CD4-positive, alpha-beta T cell treated with Interleukin-15 for 4 hours (primary cell): ENCODE measurements around the gene UCKL1.

Source experiments
- DNase-seq: peaks from one replicate; pipeline ENCODE4 v3.0.0-alpha.2; 2020; ENCODE audit warnings: low spot score

Gene UCKL1

DNA sequence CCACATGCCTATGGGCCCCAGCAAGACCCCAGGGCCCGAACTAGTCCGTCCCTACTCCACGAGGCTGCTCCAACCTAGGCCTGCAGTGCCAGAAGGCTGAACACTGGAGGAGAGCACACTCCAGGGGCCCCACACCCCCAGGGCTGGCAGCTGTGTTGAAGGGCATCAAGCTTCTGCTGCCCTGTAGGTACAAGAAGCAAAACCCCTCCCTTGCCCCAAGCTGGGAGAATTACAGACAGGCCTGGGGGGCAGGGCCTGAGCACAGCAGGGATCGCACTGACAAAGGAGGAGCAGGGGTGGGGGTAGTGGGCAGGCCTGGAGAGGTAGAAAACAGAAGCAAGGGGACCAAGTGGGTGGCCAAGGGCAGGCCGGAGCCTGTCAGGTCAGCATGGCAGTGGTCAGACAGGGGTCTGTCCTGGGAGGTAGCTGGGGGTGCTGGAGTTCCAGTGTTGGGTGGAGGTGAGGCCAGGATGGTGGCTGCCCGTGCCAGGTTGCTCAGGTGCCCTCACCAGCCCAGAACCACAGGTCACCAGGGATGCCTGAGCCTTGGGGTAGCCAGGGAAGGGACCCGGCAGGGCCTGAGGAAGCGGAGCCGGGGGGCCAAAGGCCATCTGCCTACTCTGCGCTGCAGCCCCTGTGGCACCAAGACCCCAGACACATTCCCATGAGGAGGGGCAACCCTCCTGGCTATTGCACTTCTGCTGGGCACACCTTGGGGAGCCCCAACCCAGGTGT is 2.9 kb upstream of the UCKL1 start:
- no peak for DNase-seq

DNA sequence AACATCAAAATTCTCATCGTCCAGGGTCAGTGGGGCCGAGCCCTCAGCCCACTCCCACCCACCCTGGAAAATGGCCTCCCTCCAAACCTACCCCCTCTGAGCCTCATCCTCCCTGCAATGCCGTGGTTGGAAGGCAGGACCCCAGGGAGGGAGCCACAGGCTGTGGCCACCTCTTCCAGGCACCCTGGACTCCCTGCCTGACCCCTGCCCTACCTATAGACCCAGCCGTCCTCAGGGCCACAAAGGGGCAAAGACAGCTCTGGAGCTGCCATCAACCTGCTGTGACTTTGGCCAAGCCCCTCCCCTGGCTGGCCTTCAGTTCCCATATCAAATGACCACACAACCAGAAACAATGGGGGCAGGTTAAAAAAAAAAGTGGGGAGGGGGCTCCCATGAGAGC is 2.3 kb upstream of the UCKL1 start:
- DNase-seq: no peak

DNA sequence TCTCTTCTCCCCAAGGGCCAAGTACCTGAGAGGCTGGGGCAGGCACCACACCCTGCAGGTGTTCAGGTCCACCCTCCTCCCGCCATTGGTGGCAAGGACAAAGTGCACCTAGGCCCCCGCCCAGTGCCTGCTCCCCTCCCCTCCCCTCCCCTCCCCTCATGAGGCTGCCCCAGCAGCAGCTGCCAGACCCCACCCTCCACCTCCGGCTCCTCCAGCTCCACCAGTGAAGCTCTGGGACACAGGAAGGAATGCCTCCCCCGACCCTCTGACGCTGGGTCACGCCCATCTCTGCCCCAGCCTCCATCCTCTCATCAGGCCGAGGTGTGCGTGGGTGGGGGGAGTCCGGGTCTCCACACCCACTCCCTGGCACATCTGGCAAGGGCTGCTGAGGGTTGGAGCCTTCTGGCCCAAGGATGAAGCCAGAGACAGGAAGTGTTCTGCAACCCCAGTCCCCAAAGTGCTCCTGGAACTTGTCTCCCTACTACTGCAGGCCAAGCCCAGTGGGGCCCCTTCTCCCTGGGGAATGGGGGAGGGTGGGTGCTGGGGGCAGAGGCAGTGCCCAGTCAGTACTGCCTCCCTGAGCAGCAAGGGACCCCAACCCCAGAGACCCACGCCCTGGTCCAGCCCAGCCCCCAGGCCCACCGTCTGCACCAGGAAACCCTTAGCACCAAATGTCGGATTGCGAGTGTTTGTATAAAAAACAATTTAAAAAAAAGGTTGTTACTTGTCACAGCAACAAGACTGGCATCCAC is 1.6 kb upstream of the UCKL1 start:
- DNase-seq: no peak

GRCh38 chr20:63957004-63957689 is 931 bp upstream of the UCKL1 start:
- peak; percentile 75 for DNase-seq

DNA sequence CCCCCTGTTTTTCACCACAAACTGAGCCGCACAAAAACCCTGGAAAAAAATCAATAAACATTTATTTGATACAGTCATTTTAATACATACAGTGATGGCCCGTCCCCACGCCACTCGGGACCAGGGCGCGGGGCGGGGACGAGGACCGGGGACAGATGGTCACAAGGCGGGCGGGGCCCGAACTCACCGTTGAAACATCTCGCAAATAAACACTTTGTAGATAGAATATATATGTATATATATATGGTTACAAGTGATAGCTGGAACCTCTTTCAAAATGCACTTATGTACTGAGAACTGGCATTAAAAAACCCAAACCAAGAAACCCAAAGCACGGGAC is 418 bp upstream of the UCKL1 start:
- no peak for DNase-seq

DNA sequence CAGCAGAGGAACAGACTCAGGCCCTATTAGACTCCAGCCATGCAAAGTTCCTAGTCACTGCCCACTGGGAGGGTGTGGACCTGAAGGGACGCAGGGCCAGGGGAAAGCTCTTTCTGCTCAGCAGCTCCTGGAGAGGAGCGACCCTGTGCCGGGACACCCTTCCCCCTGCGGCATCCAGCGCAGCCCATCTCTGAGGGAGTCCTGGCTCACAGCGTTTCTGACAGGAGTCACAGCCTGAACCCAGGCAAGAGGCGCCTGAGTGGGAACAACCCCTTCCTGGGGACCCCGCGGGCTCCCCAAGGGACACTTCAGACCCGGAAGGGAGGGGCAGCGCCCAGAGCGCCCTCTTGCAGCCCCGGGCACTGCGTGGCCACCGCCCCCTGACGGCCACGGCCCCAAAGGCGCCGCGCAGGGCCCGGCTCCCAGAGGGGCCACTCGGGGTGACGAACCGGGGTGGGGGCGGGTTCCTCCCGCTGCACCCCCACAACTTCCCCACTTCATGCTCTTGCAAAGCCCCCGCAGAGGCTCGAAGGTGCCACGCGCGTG is 862 bp downstream of the UCKL1 start:
- DNase-seq: peak; percentile 30

- no peak for DNase-seq
Observed at GRCh38 chr20:63953764-63954429, 2.3 kb downstream of the UCKL1 start.

DNA sequence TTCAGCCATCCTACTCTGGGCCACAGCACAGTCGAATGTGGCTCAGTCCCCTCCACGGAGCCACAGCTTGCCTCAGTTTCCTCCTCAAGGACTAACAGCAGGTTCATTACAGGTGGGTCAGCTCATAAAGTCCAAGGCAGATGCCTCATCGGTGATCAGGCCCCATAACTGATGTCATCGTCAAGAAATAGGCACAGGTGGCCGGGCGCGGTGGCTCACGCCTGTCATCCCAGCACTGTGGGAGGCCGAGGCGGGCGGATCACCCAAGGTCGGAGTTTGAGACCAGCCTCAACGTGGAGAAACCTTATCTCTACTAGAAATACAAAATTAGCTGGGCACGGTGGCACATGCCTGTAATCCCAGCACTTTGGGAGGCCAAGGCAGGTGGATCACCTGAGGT is 3.4 kb downstream of the UCKL1 start:
- no peak for DNase-seq

- DNase-seq: no peak
Observed at GRCh38 chr20:63952210-63952535, 4.0 kb downstream of the UCKL1 start.

DNA sequence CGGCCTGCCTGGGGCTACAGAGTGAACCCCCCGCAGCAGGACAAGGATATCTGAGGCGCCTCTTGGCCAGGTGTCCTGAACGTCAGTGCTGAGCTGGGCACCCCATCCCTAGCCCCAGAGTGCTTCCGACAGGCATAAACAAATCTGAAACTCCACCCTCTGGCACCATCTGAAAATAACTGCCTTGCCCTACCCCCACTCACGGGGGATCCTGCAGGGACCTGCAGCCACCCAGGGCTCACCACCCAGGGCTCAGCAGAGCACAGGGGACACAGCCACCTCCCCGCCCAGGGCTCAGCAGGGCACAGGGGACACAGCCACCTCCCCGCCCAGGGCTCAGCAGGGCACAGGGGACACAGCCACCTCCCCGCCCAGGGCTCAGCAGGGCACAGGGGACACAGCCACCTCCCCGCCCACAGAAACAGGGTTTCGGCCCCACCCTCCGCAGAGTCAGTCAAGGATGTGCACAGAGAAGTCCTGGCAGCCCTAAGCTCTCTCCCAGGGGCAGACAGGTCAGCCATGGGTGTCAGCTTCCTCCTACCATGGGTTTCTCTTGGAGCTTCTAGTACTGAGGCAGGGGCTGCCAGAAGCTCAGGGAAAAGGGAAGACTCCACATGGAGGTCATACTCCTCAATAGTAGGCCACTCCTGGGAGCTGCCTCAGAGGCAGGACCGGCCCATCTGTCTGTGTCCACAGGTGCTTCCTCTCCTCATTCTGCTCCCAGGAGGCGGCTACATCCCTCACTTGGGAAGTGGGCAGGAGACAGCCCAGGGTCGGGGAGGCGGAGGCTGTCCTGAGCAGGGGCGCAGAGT is 4.6 kb downstream of the UCKL1 start:
- DNase-seq: no peak

DNA sequence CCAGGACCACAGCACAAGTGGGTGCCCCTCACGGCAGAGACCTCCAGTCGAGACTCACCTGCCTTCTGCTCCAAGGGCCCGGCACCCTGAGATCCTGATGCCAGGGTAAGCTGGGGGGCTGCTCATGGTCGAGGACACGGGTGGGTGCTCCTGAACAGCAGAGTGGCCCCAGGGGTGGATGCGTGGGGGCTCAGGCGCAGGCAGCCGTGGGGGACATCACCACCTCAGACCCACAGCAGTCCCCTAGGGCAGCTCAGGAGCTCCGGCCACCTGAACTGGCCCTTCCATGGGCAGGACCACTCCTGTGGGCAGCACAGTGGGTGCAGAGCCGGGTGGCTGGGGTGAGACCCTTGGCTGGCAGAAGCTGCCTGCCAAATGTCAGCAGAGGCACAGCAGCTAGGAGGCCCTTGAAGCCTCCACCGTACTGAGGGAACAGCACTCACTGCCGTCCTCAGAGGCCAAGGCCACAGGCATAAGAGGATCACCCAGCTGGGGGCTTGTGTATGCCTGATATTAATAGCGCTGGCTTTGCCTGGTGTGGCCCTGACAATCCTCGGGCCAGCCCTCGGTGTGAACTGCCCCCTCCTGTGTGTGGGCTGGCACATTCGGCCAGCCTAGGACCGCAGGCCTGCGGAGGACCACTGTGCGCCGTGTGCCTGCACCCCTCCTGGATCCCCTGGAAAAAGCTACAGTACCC is 5.4 kb downstream of the UCKL1 start:
- no peak for DNase-seq

DNA sequence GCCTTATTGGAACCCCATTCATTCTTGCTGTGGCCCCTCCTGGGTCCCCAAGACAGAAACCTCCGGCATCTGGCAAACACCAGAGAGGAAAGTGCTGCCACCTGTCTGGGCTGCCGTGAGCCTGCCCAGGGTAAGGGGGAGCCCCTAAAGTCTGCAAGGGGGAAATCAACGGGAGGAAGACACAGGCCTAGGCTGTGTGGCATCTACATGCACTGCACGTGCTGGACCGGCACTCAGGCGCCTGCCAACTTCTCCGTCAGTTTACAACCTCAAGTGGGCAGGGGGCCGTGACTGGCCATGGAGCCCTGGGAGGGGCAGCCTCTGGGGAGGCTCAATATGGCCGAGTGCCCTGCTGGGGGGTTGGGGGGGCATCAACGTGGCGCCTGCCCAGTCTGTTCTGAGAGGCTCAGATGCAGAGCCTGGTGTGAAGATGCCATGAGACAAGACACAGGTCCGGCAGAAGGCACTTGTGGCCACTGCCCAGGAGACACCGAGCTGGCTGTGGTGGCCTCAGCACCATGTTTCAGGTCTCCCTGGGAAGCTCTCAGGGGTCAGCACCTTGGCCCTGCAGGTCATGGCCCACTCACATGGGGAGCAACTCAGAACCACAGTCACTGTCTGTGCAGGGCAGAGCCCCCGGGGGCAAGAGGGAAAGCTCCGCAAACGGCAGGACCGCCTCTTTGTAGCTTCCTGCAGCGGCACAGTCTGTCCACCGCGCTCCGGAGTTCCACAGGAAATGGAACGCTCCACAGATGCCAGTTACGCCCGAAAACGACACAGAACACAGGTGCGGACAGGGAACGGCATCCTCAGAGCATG is 8.4 kb downstream of the UCKL1 start:
- DNase-seq: peak; percentile 22

GRCh38 chr20:63946986-63947637 is 9.1 kb downstream of the UCKL1 start:
- DNase-seq: no peak

GRCh38 chr20:63945921-63946920 is 10.0 kb downstream of the UCKL1 start:
- no peak for DNase-seq

- DNase-seq: no peak
Observed at GRCh38 chr20:63945031-63945658, 11.1 kb downstream of the UCKL1 start.

GRCh38 chr20:63944078-63944941 is 11.9 kb downstream of the UCKL1 start:
- no peak for DNase-seq

GRCh38 chr20:63943808-63944077 is 12.5 kb downstream of the UCKL1 start:
- no peak for DNase-seq
